ENCODE measurements around the gene MRPS2. TPM values are rescaled to one million over a fixed set of nuclear protein-coding genes. Genes with fewer than 3 reads are reported as not detected.

The MRPS2 gene
- total RNA-seq, 1 experiment from 2014 or later = 81.0 TPM

DNA sequence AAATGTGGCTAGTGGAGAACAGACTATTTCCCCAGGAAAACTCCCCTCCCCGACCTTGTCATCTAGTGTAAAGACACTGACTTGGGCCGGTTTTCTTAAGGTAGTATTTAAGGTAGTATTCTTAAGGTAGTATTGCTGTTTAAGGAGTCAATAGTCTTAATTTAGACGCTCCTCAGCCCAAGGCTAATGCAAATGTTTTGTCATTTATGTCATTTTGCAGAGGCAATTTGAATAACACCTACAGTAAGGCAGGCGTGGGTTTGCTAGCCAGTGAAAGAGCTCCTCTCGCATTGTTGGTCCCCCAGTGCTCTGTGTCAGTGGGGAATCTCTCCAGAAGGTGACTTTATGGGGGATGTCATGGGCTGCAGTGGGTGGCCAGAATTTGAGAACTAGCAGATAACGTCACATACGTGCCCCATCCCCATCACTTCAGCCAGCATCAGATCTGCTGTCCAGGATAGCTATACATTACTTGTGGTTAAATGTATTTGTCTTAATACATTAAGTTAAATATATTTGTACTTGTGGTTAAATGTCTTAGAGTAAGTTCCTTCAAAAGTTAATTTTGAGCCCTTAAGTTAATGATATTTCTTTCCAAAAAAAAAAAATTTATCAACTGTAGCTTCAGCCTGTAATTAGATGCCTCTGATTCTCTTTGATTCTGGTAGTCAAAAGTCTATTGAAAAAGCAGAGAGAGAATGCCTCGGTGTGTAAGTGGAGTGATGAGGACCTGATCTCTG lies 18.3 kb upstream of the MRPS2 start:
- Histone ChIP-seq H3K14ac (ENCODE audit: insufficient read depth, low read length) (no peak overlapping the region), H2AK5ac (ENCODE audit: insufficient read length, low read length) (no peak overlapping the region), H4K20me1 (ENCODE audit: control insufficient read depth, insufficient read depth, insufficient read length) (no peaks in the 10 kb centered on the region), H2AFZ (ENCODE audit: low read length) (no peak overlapping the region), H3K23ac (ENCODE audit: insufficient read length, low read depth, low read length) (no peak overlapping the region), H3T11ph (ENCODE audit: low read length) (no peak overlapping the region), H3K56ac (ENCODE audit: insufficient read length, low read depth, low read length) (no peak overlapping the region), H3K9me3 (ENCODE audit: control insufficient read depth, low read depth, low read length) (no peaks in the 10 kb centered on the region), H3K18ac (ENCODE audit: insufficient read length, low read depth, low read length) (no peak overlapping the region), H2BK5ac (ENCODE audit: insufficient read length, low read length) (no peak overlapping the region), H4K91ac (ENCODE audit: insufficient read length, low read depth, low read length) (no peak overlapping the region), H2BK15ac (ENCODE audit: low read depth, low read length) (no peak overlapping the region), H3K27ac (ENCODE audit: insufficient read length, low read depth, low read length) (no peak overlapping the region), H4K8ac (replicated peaks; ENCODE audit: insufficient read length, low read depth, low read length) (no peak overlapping the region), H2BK12ac (ENCODE audit: insufficient read length, low read depth, low read length) (no peak overlapping the region), H3K27me3 (ENCODE audit: insufficient read depth, low read length) (no peaks in the 10 kb centered on the region), H3K79me1 (ENCODE audit: insufficient read depth, low read depth, low read length, poor library complexity, severe bottlenecking) (peaks cover 3% of the 10 kb centered on the region), H3K23me2 (ENCODE audit: insufficient read length, low read depth, low read length, poor library complexity, severe bottlenecking) (peaks cover 6% of the 10 kb centered on the region), H3K79me2 (ENCODE audit: insufficient read depth, low read length) (no peaks in the 10 kb centered on the region; the same call in 1 of the 2 replicates), H3K4me1 (ENCODE audit: insufficient read depth, low read length) (no peaks in the 10 kb centered on the region; the same call in 1 of the 2 replicates), H3K4me2 (ENCODE audit: insufficient read depth, insufficient read length, low read length) (no peak overlapping the region), H2BK120ac (ENCODE audit: low read depth, low read length, poor library complexity, severe bottlenecking) (no peak overlapping the region), H2BK20ac (ENCODE audit: low read depth, low read length, poor library complexity, severe bottlenecking) (no peak overlapping the region), H3K4ac (ENCODE audit: low read depth, low read length) (no peak overlapping the region), H3K9ac (ENCODE audit: extremely low read depth, insufficient read length, low read length) (no peak overlapping the region), H4K5ac (ENCODE audit: insufficient read length, low read depth, low read length) (no peak overlapping the region)
- WGBS (ENCODE audit: extremely low coverage, insufficient read length, low lambda C conversion rate) = no CpG with 5 or more reads among the region's 8 CpGs
- TF ChIP-seq, protein P1, sequence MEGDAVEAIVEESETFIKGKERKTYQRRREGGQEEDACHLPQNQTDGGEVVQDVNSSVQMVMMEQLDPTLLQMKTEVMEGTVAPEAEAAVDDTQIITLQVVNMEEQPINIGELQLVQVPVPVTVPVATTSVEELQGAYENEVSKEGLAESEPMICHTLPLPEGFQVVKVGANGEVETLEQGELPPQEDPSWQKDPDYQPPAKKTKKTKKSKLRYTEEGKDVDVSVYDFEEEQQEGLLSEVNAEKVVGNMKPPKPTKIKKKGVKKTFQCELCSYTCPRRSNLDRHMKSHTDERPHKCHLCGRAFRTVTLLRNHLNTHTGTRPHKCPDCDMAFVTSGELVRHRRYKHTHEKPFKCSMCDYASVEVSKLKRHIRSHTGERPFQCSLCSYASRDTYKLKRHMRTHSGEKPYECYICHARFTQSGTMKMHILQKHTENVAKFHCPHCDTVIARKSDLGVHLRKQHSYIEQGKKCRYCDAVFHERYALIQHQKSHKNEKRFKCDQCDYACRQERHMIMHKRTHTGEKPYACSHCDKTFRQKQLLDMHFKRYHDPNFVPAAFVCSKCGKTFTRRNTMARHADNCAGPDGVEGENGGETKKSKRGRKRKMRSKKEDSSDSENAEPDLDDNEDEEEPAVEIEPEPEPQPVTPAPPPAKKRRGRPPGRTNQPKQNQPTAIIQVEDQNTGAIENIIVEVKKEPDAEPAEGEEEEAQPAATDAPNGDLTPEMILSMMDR (conservative IDR thresholded peaks at IDR 0.05) = no peak
- Mint-ChIP-seq H3K4me3 (peak overlapping the region in 1 of 2 experiments; percentile 50; a peak in 2 of 5 replicates), H3K4me1 (peaks cover 5 to 10% of the 10 kb centered on the region in 2 experiments; a peak in 3 of 4 replicates), H3K36me3 (ENCODE audit: insufficient read depth in 1 of 3, low read depth in 3 of 3) (peaks cover 18 to 49% (median 45%) of the 10 kb centered on the region in 3 experiments), H3K9me3 (no peaks in the 10 kb centered on the region), H3K27ac (no peak overlapping the region), H3K27me3 (ENCODE audit: low read depth) (no peaks in the 10 kb centered on the region; the same call in 1 of the 2 replicates)
- no peak for DNase-seq

All from H9 (cell line).